Measurements from ENCODE around the gene GNB1L. TPM values are rescaled to one million over a fixed set of nuclear protein-coding genes. Genes with fewer than 3 reads are reported as not detected.

GNB1L gene
- total and polyA plus RNA-seq, 4 donors, result 3.2 to 10.3 (median 5.3) TPM

DNA sequence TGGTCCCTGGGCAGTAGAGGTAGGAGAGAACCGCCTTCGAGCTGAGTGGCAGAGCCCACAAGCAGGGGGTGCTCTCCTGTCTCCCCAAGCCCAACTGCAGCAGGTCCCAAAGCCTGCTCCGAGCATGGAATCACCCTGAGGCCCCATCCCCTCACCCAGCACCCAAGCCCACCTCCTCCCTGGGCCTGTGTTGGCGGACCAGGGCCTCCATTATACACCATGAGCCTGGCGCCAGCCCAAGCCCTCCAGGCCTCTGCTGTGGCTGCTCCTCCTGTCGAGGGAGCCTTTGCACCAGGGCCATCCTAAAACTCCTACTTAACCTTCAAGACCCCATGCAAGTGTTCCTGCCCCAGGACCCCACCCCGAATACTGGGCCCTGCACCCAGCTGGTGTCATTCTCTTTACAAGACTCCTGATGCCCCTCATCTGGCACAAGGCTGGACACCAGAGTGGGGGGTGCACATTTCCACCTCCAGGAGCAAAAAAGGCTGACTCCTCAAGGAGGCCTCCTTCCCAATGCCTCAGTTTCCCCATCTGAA is 114.7 kb downstream of the GNB1L start:
- peaks cover 15% of the 10 kb centered on the region for H3K4me1 ChIP-seq (ENCODE audit: control insufficient read depth, insufficient read depth, low read length)
- H3K27me3 ChIP-seq (ENCODE audit: control insufficient read depth, insufficient read depth, low read length), result peaks cover 5% of the 10 kb centered on the region
- no peaks in the 10 kb centered on the region for H3K36me3 ChIP-seq (ENCODE audit: control insufficient read depth, insufficient read depth, low read length)
- H3K4me3 ChIP-seq (ENCODE audit: low read depth, low read length), result no peak overlapping the region
- no peak for DNase-seq (ENCODE audit: low read depth in 4 of 6, low spot score in 6 of 6)
- H3K9me3 ChIP-seq (ENCODE audit: control insufficient read depth, insufficient read depth, low read length), result no peaks in the 10 kb centered on the region
- no peak overlapping the region for H3K27ac ChIP-seq (ENCODE audit: low read depth, low read length)
- WGBS (ENCODE audit: insufficient coverage), result 87% methylated on average over 5 of the region's 7 CpGs

GRCh38 chr22:19739448-19739895 is 115.2 kb downstream of the GNB1L start:
- peaks cover 15% of the 10 kb centered on the region for H3K4me1 ChIP-seq (ENCODE audit: control insufficient read depth, insufficient read depth, low read length)
- no peak overlapping the region for H3K27ac ChIP-seq (ENCODE audit: low read depth, low read length)
- peaks cover 5% of the 10 kb centered on the region for H3K27me3 ChIP-seq (ENCODE audit: control insufficient read depth, insufficient read depth, low read length)
- no peaks in the 10 kb centered on the region for H3K36me3 ChIP-seq (ENCODE audit: control insufficient read depth, insufficient read depth, low read length)
- no peak for DNase-seq (ENCODE audit: low read depth in 4 of 6, low spot score in 6 of 6)
- no peak overlapping the region for H3K4me3 ChIP-seq (ENCODE audit: low read depth, low read length)
- no peaks in the 10 kb centered on the region for H3K9me3 ChIP-seq (ENCODE audit: control insufficient read depth, insufficient read depth, low read length)
- WGBS (ENCODE audit: insufficient coverage), result 51% methylated on average over 16 of the region's 16 CpGs

GRCh38 chr22:19738664-19739447 is 115.8 kb downstream of the GNB1L start:
- no peaks in the 10 kb centered on the region for H3K9me3 ChIP-seq (ENCODE audit: control insufficient read depth, insufficient read depth, low read length)
- DNase-seq (ENCODE audit: low read depth in 4 of 6, low spot score in 6 of 6), result no peak
- peaks cover 5% of the 10 kb centered on the region for H3K27me3 ChIP-seq (ENCODE audit: control insufficient read depth, insufficient read depth, low read length)
- H3K27ac ChIP-seq (ENCODE audit: low read depth, low read length), result no peak overlapping the region
- no peaks in the 10 kb centered on the region for H3K36me3 ChIP-seq (ENCODE audit: control insufficient read depth, insufficient read depth, low read length)
- no peak overlapping the region for H3K4me3 ChIP-seq (ENCODE audit: low read depth, low read length)
- WGBS (ENCODE audit: insufficient coverage), result 61% methylated on average over 27 of the region's 31 CpGs
- peaks cover 15% of the 10 kb centered on the region for H3K4me1 ChIP-seq (ENCODE audit: control insufficient read depth, insufficient read depth, low read length)

DNA sequence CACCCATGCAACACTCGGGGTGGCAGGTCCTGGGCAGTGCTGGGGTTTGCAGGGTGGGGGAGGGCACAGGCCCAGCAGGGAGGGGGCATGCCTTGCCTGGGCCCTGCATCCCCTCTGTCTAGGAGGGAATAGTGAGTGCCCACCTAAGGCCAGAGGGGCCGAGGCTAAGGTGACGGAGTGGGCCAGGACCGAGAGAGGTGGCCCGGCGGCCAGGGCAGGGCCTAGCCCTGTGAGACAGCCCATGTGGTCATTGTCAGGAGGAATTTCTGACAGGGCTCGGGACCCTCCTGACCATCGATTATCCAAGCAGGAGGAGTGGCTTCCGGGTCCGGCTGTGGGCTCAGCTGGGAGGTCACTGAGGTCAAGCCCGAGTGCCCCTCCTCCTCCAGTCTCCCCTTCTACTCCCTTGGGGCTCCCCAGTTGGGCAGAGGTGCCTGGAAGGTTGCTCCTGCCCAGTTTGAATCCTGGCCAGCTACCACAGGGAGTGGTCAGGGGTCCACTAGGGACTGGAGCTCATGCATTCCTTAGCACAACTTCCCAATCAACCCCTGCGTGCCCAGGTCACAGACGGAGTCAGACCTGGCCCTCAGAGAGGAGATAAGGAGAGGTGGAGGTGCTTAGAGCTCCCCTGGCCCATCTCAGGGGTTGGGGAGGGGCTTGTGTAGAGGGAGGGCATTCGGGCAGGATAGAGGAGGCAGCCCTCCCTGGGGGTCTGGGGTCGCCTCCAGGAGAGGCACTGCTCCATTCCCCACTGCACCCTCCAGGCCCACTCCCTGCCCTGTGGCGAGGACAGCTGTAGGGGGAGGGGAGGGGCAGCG is 116.6 kb downstream of the GNB1L start:
- no peak overlapping the region for H3K27ac ChIP-seq (ENCODE audit: low read depth, low read length)
- H3K36me3 ChIP-seq (ENCODE audit: control insufficient read depth, insufficient read depth, low read length), result no peaks in the 10 kb centered on the region
- no peaks in the 10 kb centered on the region for H3K9me3 ChIP-seq (ENCODE audit: control insufficient read depth, insufficient read depth, low read length)
- DNase-seq (ENCODE audit: low read depth in 4 of 6, low spot score in 6 of 6), result no peak
- H3K4me3 ChIP-seq (ENCODE audit: low read depth, low read length), result no peak overlapping the region
- H3K4me1 ChIP-seq (ENCODE audit: control insufficient read depth, insufficient read depth, low read length), result peaks cover 15% of the 10 kb centered on the region
- H3K27me3 ChIP-seq (ENCODE audit: control insufficient read depth, insufficient read depth, low read length), result peaks cover 5% of the 10 kb centered on the region
- 64% methylated on average over 11 of the region's 17 CpGs for WGBS (ENCODE audit: insufficient coverage)

DNA sequence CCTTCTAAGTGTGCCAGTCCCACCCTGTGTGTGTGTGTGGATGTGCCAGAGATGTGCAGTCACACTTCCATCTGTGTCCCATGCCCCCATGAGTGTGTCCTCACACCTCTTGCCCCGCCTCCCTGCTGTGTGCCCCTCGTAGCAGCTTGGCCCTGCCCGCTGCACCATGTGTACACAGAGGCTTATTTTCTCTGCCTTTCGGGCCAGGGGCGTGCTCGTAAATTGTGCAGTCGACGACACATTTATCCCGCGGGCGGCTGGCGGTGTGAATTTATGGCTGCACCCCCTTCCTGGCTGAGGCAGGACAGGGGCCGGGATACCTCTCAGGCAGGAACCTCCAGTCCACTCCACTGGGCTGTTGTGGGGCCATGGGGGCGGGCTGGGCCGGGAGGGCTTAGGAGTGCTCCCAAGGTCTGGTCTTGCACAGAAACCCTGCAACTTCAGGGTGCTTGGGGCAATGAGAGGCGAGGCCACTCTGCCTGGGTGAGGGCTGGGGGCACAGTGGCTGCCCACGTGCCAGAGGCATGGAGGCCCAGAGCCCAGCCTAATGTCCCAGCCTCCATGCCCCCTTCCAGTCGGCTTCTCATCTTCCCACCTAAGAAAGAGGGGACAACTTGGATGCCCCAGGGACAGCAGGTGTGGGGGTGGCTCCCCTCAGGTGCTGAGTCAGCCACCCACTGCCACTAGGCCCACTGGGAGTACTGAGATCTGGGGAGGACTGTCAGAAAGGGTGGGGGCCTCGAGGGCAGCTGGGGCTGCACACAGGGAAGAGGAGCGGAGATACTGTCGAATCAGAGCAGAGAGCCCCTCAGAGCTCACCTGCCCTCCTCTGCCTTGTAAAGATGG is 118.8 kb downstream of the GNB1L start:
- Histone ChIP-seq H3K4me1 (ENCODE audit: control insufficient read depth, insufficient read depth, low read length) (peaks cover 9% of the 10 kb centered on the region), H3K36me3 (ENCODE audit: control insufficient read depth, insufficient read depth, low read length) (no peaks in the 10 kb centered on the region), H3K27me3 (ENCODE audit: control insufficient read depth, insufficient read depth, low read length) (peaks cover 10% of the 10 kb centered on the region), H3K4me3 (ENCODE audit: low read depth, low read length) (no peak overlapping the region), H3K27ac (ENCODE audit: low read depth, low read length) (no peak overlapping the region), H3K9me3 (ENCODE audit: control insufficient read depth, insufficient read depth, low read length) (no peaks in the 10 kb centered on the region)
- no peak for DNase-seq (ENCODE audit: low read depth in 4 of 6, low spot score in 6 of 6)
- WGBS (ENCODE audit: insufficient coverage), result 58% methylated on average over 20 of the region's 21 CpGs

- H3K27ac ChIP-seq (ENCODE audit: low read depth, low read length), result no peak overlapping the region
- no peak for DNase-seq (ENCODE audit: low read depth in 4 of 6, low spot score in 6 of 6)
- WGBS (ENCODE audit: insufficient coverage), result 91% methylated on average over 4 of the region's 5 CpGs
- H3K36me3 ChIP-seq (ENCODE audit: control insufficient read depth, insufficient read depth, low read length), result no peaks in the 10 kb centered on the region
- peaks cover 16% of the 10 kb centered on the region for H3K4me1 ChIP-seq (ENCODE audit: control insufficient read depth, insufficient read depth, low read length)
- no peaks in the 10 kb centered on the region for H3K9me3 ChIP-seq (ENCODE audit: control insufficient read depth, insufficient read depth, low read length)
- H3K27me3 ChIP-seq (ENCODE audit: control insufficient read depth, insufficient read depth, low read length), result peaks cover 10% of the 10 kb centered on the region
- no peak overlapping the region for H3K4me3 ChIP-seq (ENCODE audit: low read depth, low read length)
Observed at GRCh38 chr22:19734837-19735382, 119.8 kb downstream of the GNB1L start.

DNA sequence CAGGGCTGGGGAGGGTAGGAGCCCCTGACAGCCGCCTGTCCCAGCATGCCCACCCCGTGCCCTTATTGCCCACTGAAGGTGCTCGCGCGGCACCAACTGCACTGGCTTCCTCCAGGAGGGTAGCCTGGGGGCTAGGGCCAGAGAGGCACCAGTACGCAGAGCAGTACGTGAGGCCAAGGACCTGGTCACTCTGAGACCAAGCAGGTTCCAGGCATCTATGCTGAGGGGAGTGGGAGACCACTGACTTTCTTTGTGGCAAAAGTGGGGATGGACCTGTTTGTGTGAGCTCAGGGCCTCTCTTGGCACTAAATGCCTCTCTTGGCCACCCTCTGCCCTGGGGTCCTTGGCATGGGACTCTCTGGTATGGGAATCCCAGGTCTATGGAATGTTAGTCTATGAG is 120.5 kb downstream of the GNB1L start:
- Histone ChIP-seq H3K9me3 (ENCODE audit: control insufficient read depth, insufficient read depth, low read length) (no peaks in the 10 kb centered on the region), H3K27ac (ENCODE audit: low read depth, low read length) (no peak overlapping the region), H3K4me3 (ENCODE audit: low read depth, low read length) (no peak overlapping the region), H3K4me1 (ENCODE audit: control insufficient read depth, insufficient read depth, low read length) (peaks cover 16% of the 10 kb centered on the region), H3K36me3 (ENCODE audit: control insufficient read depth, insufficient read depth, low read length) (no peaks in the 10 kb centered on the region), H3K27me3 (ENCODE audit: control insufficient read depth, insufficient read depth, low read length) (peaks cover 10% of the 10 kb centered on the region)
- DNase-seq (ENCODE audit: low read depth in 4 of 6, low spot score in 6 of 6), result no peak
- WGBS (ENCODE audit: insufficient coverage), result 79% methylated on average over 7 of the region's 7 CpGs

DNA sequence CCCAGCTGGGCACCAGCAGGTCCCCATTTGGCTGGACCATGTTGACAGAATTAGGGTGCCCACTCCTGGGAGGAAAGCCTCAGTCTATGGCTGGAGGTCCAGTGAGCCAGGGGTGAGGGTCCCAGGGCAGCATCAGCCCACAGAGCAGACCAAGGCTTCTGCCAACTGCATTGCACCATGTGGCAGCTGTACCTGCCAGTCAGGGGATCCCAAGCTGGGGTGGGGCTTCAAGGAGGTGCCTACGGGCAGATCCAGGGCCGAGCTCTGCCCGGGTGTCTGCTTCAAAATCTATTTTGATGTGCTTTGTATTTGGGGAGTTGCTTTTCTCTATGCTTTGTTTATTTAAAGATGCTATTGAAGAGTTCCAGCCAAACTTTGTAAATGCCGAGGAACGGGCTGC is 120.9 kb downstream of the GNB1L start:
- Histone ChIP-seq H3K9me3 (ENCODE audit: control insufficient read depth, insufficient read depth, low read length) (no peaks in the 10 kb centered on the region), H3K36me3 (ENCODE audit: control insufficient read depth, insufficient read depth, low read length) (no peaks in the 10 kb centered on the region), H3K27ac (ENCODE audit: low read depth, low read length) (no peak overlapping the region), H3K4me3 (ENCODE audit: low read depth, low read length) (no peak overlapping the region), H3K4me1 (ENCODE audit: control insufficient read depth, insufficient read depth, low read length) (peaks cover 16% of the 10 kb centered on the region), H3K27me3 (ENCODE audit: control insufficient read depth, insufficient read depth, low read length) (peaks cover 10% of the 10 kb centered on the region)
- WGBS (ENCODE audit: insufficient coverage), result 68% methylated on average over 4 of the region's 5 CpGs
- DNase-seq (ENCODE audit: low read depth in 4 of 6, low spot score in 6 of 6), result no peak
